HCT116 (cell line): ENCODE measurements around the gene VPS35L. TPM values are rescaled to one million over a fixed set of nuclear protein-coding genes. Genes with fewer than 3 reads are reported as not detected.

Source experiments
- ATAC-seq: fragments of 200-7000 bp; cut with Tn5 transposase; 2 replicates; pipeline ENCODE4 v1.9.1; 2020; ENCODE audit warnings: mild to moderate bottlenecking, moderate library complexity
- BruUV-seq: library from RNA; stranded (reverse); fragments of 400-500 nt; replicated peaks from 2 replicates; lab custom pipeline; 2021; lab: Mats Ljungman, UMichigan
- CTCF ChIA-PET: fragments of 300-600 bp; sonication (Branson Sonifier 250); formaldehyde crosslinking; loops from one replicate; lab custom pipeline; 2021; ENCODE audit warnings: antibody characterized with exemption; lab: Charles Lee
- POLR2A ChIA-PET: fragments of 300-600, 350-600 bp; sonication (Branson Sonifier 250); formaldehyde crosslinking; loops from one replicate; lab custom pipeline; 2021; ENCODE audit warnings: antibody characterized with exemption; lab: Charles Lee
- RAD21 ChIA-PET, 2 experiments: fragments of 300-600 bp; sonication (Branson Sonifier 250); formaldehyde crosslinking; loops; one replicate each; lab custom pipeline; 2023; ENCODE audit warnings: low total read pairs in 2 of 2; ENCODE audit not compliant: uncharacterized antibody in 2 of 2, unreplicated experiment in 2 of 2, low non-redundant PET in 1 of 2; lab: Charles Lee
- DNase-seq: peaks from one replicate; pipeline ENCODE4 v3.0.0-alpha.2; 2010; ENCODE audit warnings: low read depth, low spot score
- H2AFZ ChIP-seq: fragments of 200-600 bp; shearing (Covaris generic), sonication (generic); 2 replicates; pipeline ENCODE4 v1.6.1; 2017; ENCODE audit warnings: low read depth, mixed run types, mixed read lengths, antibody characterized with exemption, low read length; ENCODE audit not compliant: poor library complexity, severe bottlenecking
- H3K27ac ChIP-seq: 2 replicates; pipeline ENCODE4 v1.5.1; 2012; ENCODE audit warnings: low read depth, low read length
- H3K27me3 ChIP-seq: fragments of 200-600 bp; sonication (generic); 2 replicates; pipeline ENCODE4 v1.6.1; 2016; ENCODE audit warnings: mixed run types, low read length, mixed read lengths; ENCODE audit not compliant: insufficient read depth
- H3K36me3 ChIP-seq, 2 experiments: fragments of 200-500 bp in 1 of 2; fragments of 200-600 bp in 1 of 2; sonication (Bioruptor generic) in 1 of 2; sonication (generic) in 1 of 2; 2 replicates each; pipeline versions ENCODE4 v1.5.1 to v1.6.1; 2014 to 2016; ENCODE audit warnings: low read length in 2 of 2, inconsistent platforms in 1 of 2, mixed read lengths in 1 of 2, mixed run types in 1 of 2; ENCODE audit not compliant: insufficient read depth in 2 of 2, control insufficient read depth in 1 of 2
- H3K4me1 ChIP-seq, 2 experiments: fragments of 200-600 bp in 1 of 2; sonication (generic) in 1 of 2; 2 replicates each; pipeline versions ENCODE4 v1.5.1 to v1.6.1; 2012 to 2017; ENCODE audit warnings: low read length in 2 of 2, inconsistent platforms in 1 of 2, mild to moderate bottlenecking in 1 of 2, mixed read lengths in 1 of 2, mixed run types in 1 of 2, moderate library complexity in 1 of 2; ENCODE audit not compliant: insufficient read depth in 2 of 2, control insufficient read depth in 1 of 2
- H3K4me2 ChIP-seq: fragments of 200-600 bp; sonication (generic); 2 replicates; pipeline ENCODE4 v1.6.1; 2017; ENCODE audit warnings: mixed run types, low read length, mixed read lengths
- H3K4me3 ChIP-seq, 2 experiments: fragments of 200-600 bp in 1 of 2; sonication (generic) in 1 of 2; replicated peaks in 1 of 2; 2 replicates each; pipeline ENCODE4 v1.5.1; 2011 to 2016; ENCODE audit warnings: low read length in 2 of 2, control low read depth in 1 of 2, low read depth in 1 of 2, mild to moderate bottlenecking in 1 of 2, mixed read lengths in 1 of 2, mixed run types in 1 of 2
- H3K79me2 ChIP-seq: fragments of 200-600 bp; sonication (generic); 2 replicates; pipeline ENCODE4 v1.6.1; 2017; ENCODE audit warnings: mild to moderate bottlenecking, mixed run types, low read length, moderate library complexity, mixed read lengths; ENCODE audit not compliant: insufficient read depth
- H3K9ac ChIP-seq: fragments of 200-600 bp; sonication (generic); 2 replicates; pipeline ENCODE4 v1.6.1; 2016; ENCODE audit warnings: low read length, mixed read lengths
- H3K9me2 ChIP-seq: fragments of 200-600 bp; sonication (generic), shearing (Covaris generic); 2 replicates; pipeline ENCODE4 v1.6.1; 2017; ENCODE audit warnings: mixed run types, mild to moderate bottlenecking, moderate library complexity; ENCODE audit not compliant: insufficient read depth
- H3K9me3 ChIP-seq, 2 experiments: fragments of 200-500 bp in 1 of 2; fragments of 200-600 bp in 1 of 2; sonication (Bioruptor generic) in 1 of 2; sonication (generic) in 1 of 2; 2 replicates each; pipeline ENCODE4 v1.6.1; 2014 to 2017; ENCODE audit warnings: low read length in 2 of 2, mixed read lengths in 2 of 2, inconsistent platforms in 1 of 2, low read depth in 1 of 2, mild to moderate bottlenecking in 1 of 2, mixed run types in 1 of 2, moderate library complexity in 1 of 2; ENCODE audit not compliant: control insufficient read depth in 1 of 2, insufficient read depth in 1 of 2
- H4K20me1 ChIP-seq: fragments of 200-600 bp; sonication (generic), shearing (Covaris generic); 2 replicates; pipeline ENCODE4 v1.6.1; 2017; ENCODE audit warnings: mixed run types, mild to moderate bottlenecking, moderate library complexity; ENCODE audit not compliant: insufficient read depth
- CEBPB ChIP-seq: IDR thresholded peaks from 2 replicates; pipeline ENCODE4 v1.6.1; 2012; ENCODE audit warnings: low read depth
- EGR1 ChIP-seq: IDR thresholded peaks from 2 replicates; pipeline ENCODE4 v1.6.1; 2012; ENCODE audit warnings: low read depth
- ELF1 ChIP-seq: IDR thresholded peaks from 2 replicates; pipeline ENCODE4 v1.6.1; 2012; ENCODE audit warnings: low read depth, borderline replicate concordance
- EZH2 ChIP-seq: fragments of 200-600 bp; sonication (generic); IDR thresholded peaks from 2 replicates; pipeline ENCODE4 v1.6.1; 2017; ENCODE audit warnings: antibody characterized with exemption, mixed run types
- ZNF274 ChIP-seq: fragments of 200-500 bp; sonication (Bioruptor generic); IDR thresholded peaks from 2 replicates; pipeline ENCODE4 v1.6.1; 2014; ENCODE audit warnings: mild to moderate bottlenecking, low read depth, low read length, inconsistent platforms
- intact Hi-C: fragments of 100-400 bp; cut with micrococcal nuclease; formaldehyde crosslinking; loops from 2 replicates; pipeline ENCODE4 v1.10.0; 2022
- total RNA-seq: library from RNA; stranded (reverse); gene quantifications from one replicate; pipeline ENCODE4 v1.2.1, GENCODE V29; 2021; ENCODE audit not compliant: unreplicated experiment

Gene VPS35L
- total RNA-seq, 1 experiment from 2014 or later, result 21.4 TPM

DNA sequence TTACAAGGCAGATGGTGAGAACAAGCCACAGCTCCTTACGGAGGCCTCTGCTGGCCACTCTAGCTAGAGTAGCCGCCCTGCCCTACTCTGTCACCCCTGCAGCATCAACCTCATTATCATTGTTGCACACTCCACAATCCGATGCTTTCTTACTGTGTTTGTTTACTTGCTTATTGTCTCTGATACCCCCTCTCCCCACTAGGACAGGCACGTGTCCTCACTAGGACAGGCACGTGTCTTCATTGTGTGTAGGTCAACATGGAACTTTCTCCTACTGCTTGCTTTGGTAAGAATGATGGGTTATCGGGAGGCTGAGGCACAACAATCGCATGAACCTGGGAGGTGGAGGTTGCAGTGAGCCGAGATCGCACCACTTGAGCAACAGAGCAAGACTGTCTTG is 98.6 kb downstream of the VPS35L start:
- no peaks in the 10 kb centered on the region for H4K20me1 ChIP-seq
- no peak for TF ChIP-seq EZH2
- no peak for TF ChIP-seq CEBPB
- TF ChIP-seq ZNF274, result no peak
- no peak for TF ChIP-seq EGR1
- no peak for TF ChIP-seq ELF1
- DNase-seq (no peak), ATAC-seq (no peak)
- no peaks in the 10 kb centered on the region for H3K27me3 ChIP-seq
- no peak overlapping the region for H3K9ac ChIP-seq
- no peaks in the 10 kb centered on the region for H3K9me3 ChIP-seq
- RAD21 ChIA-PET, result no interaction called here
- no peak overlapping the region for H3K4me2 ChIP-seq
- CTCF ChIA-PET, result no interaction called here
- no peak overlapping the region for H2AFZ ChIP-seq
- H3K36me3 ChIP-seq, result no peaks in the 10 kb centered on the region
- no peaks in the 10 kb centered on the region for H3K9me2 ChIP-seq
- H3K27ac ChIP-seq, result no peak overlapping the region
- no peaks in the 10 kb centered on the region for H3K4me1 ChIP-seq
- H3K79me2 ChIP-seq, result no peaks in the 10 kb centered on the region
- intact Hi-C loops, result no loop called here
- POLR2A ChIA-PET, result no interaction called here
- no peak overlapping the region for H3K4me3 ChIP-seq
- no TSS peak for BruUV-seq

DNA sequence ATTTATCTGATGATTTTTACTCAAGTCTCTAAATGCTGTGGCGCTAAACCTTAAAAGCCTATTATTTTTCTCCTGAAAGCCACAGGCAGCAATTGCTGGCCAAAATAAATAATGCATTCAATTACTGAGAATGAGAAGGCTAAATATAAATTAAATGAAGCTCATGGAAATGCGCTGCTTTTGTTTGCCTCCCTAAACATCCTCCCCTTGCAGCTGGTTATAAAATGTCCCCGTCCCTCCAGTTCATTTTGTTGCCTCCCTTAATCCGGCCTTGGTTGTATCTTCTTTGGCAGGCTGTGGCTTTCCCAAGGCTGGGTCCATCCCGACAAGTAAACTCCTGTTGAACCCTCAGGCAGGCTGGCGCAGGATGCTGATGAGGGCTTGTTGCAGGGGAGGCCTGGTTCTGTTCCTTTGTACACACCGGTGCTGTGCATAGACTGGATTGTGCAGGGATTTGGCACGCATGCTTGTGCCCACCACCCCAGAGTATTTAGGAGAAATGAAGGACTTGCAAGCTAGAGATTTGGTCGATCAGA is 99.8 kb downstream of the VPS35L start:
- Histone ChIP-seq H3K9me3 (no peaks in the 10 kb centered on the region), H3K27me3 (no peaks in the 10 kb centered on the region), H3K79me2 (no peaks in the 10 kb centered on the region), H3K4me2 (no peak overlapping the region)
- DNase-seq, result no peak
- no peak for TF ChIP-seq CEBPB
- TF ChIP-seq, all 23 proteins: peak for 0
- POLR2A ChIA-PET, result no interaction called here
- RAD21 ChIA-PET, result no interaction called here
- Histone ChIP-seq H2AFZ (no peak overlapping the region), H3K27ac (no peak overlapping the region), H4K20me1 (no peaks in the 10 kb centered on the region), H3K9ac (no peak overlapping the region), H3K4me3 (no peak overlapping the region), H3K4me1 (no peaks in the 10 kb centered on the region), H3K36me3 (no peaks in the 10 kb centered on the region), H3K9me2 (no peaks in the 10 kb centered on the region)
- ATAC-seq, result no peak
- CTCF ChIA-PET, result no interaction called here
- intact Hi-C loops, result no loop called here
- BruUV-seq, result no TSS peak
